ENCODE data around the gene FSTL1.
"Not testable (repeated sequence)": the region's sequence is repeated elsewhere in the genome, so short reads cannot be mapped to it uniquely, and the experiment has no call there.

Gene FSTL1

DNA sequence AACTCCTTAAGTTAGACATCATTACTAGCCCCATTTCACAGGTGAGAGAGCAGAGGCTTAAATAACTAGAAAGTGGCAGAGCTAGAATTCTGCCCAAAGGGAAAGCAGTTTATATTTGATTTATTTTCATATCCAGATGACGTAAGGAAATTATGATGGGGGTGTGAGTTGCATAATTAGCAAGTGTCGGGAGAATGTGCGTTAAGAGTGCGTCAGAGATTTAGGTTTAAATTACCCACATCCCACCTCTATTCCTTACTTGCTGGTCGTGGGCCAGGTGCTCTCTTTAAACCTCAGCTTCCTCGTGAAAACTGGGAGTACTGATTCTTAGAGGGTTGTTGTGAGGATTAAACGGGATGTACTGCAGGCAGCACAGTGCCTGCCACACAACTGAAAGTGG lies 32.3 kb downstream of the FSTL1 start:
- no peak for DNase-seq (ENCODE audit: low spot score)

GRCh38 chr3:120417272-120417911 lies 33.4 kb downstream of the FSTL1 start:
- peak; percentile 91 for DNase-seq (ENCODE audit: low spot score)

DNA sequence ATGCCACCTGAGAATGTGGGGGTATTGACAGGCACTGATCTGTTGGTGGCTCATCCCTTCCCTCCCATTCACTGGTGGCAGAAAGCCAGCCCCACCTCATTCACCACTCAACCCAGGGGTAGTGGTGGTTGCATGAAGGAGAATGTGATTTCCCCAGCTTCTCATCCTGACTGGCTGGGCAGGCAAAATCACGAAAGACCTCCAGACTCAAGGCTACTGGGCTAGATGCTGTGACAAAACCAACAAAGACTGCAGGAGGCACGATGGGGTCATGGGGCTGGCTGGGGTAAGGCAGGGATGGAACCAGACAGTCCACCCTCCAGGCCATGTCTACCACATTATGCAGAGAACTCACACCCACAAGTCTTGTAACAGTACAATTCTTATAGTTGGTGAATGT lies 33.9 kb downstream of the FSTL1 start:
- no peak for DNase-seq (ENCODE audit: low spot score)

DNA sequence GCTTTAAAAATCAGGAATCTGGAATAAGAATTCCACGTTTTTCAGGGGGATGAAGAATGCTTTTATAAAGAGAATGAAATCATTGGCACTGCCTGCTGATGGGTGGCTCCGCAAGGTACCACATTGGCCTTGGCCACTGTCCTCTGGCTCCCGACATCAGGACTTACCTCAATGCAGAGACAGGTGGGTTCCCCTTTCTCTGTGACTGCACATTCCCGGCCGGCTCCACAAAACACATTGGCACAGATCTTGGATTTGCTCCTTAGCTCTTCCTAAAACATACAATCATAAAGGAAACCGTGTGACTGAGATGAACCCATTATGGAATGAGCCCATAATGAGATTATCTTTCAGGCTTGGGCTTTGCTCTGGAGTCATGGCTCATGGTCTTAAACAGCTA lies 35.0 kb downstream of the FSTL1 start:
- DNase-seq (ENCODE audit: low spot score): no peak

- DNase-seq (ENCODE audit: low spot score): no peak
These were observed 40.3 kb downstream of the FSTL1 start for GRCh38 chr3:120410541-120410940.

- DNase-seq (ENCODE audit: low spot score): no peak
These were observed 40.7 kb downstream of the FSTL1 start for GRCh38 chr3:120410116-120410515.

GRCh38 chr3:120407508-120408287 lies 43.1 kb downstream of the FSTL1 start:
- no peak for DNase-seq (ENCODE audit: low spot score)

- DNase-seq (ENCODE audit: low spot score): no peak
These were observed 45.9 kb downstream of the FSTL1 start for GRCh38 chr3:120404876-120405275.

DNA sequence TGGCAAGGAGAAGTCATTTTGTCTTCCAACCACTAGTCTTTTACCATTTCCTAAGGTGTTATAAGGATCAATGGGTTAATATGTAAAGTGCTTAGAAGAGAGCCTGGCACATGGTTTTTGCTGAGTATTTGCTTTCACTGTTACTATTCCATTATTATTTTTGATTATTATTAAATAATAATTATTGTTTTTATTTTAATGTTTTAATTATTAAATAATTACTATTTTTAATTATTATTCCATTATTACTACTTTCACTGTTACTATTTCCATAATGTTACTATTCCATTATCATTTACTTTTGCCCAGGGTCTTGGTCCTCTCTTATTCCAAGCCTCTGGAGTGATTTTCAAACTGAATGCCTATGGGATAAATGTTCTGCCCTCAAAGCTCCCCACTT lies 48.5 kb downstream of the FSTL1 start:
- no peak for DNase-seq (ENCODE audit: low spot score)

DNA sequence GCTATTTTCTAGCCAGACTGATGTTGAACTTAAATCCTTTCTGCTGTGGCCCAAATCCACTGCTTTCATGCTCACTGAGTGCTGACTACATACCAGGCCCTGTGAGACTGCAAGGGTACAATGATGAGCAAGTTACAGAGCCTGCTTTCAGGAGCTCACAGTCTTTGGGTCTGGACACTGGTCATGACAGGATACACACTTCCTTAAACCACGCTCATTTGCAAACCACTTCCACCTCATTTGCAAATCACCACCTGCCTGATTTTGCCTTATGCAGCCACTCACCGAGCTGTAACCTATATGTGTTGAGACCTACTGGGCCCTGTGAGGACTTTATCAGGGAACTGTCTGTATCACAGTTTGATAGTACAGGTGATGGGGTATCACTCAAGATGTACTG lies 51.4 kb downstream of the FSTL1 start:
- DNase-seq (ENCODE audit: low spot score): no peak

GRCh38 chr3:120396469-120396868 lies 54.3 kb downstream of the FSTL1 start:
- no peak for DNase-seq (ENCODE audit: low spot score)

- DNase-seq (ENCODE audit: low spot score): no peak
These were observed 56.4 kb downstream of the FSTL1 start for GRCh38 chr3:120394347-120394746.

GRCh38 chr3:120393761-120394160 lies 57.0 kb downstream of the FSTL1 start:
- no peak for DNase-seq (ENCODE audit: low spot score)

GRCh38 chr3:120393243-120393642 lies 57.5 kb downstream of the FSTL1 start:
- no peak for DNase-seq (ENCODE audit: low spot score)

DNA sequence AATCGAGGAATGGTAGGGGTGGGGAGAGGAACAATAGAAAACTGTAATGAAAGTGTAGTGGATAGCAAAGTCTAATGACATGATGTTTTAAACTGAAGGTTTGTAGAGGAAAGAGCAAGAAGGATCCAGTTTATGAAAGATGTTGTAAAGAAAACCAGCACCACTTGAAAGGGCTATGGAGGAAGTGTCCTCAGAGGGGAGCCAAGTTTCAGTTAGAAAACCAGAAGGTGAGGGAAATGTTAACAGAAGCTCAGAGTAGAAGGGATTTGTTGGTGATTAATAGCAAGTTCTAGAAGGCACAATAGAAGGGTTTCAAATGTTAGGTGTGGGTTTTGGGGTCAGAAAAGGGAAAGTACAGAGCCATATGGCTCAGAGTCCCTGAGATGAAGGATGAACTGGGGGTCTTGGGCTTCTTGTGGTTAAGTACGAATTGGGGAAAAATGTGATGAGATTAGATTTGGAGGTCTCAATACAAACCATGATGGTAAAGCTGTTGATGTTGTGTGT lies 67.8 kb downstream of the FSTL1 start:
- no peak for DNase-seq (ENCODE audit: low spot score)

DNA sequence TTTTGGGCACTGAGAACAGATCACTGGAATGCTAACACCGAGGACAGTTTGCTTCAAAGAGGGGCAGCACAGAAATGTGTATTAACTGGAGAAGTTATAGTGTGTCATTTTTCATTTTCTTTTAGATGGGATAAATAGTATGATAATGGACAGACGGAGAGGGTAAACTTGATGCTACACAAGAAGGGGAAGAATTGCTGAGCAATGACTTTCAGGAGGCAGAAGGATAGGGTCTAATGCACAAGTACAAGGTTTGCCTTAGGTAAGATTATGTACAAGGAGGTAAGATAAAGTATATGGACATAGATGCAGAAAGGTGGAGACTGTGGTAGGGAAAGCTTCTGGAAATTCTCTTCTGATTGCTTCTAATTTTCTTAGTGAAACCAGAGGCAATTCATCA lies 69.3 kb downstream of the FSTL1 start:
- DNase-seq (ENCODE audit: low spot score): no peak

GRCh38 chr3:120377948-120378347 lies 72.8 kb downstream of the FSTL1 start:
- not testable (repeated sequence) for DNase-seq (ENCODE audit: low spot score)

DNA sequence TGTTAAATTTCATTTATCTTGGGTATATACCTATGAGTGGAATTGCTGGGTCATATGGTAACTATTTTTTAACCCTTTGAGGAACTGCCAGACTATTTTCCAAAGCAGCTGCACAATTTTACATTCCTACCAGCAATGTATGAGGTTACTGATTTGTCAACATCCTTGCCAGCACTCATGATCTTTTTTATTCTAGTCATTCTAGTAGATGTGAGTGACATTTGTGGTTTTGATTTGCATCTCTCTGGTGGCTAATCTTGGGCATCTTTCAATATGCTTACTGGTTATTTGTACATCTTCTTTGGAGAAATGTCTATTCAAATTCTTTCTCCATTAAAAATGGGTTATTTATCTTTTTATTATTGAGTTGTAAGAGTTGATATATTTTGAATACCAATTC lies 80.3 kb downstream of the FSTL1 start:
- no peak for DNase-seq (ENCODE audit: low spot score)

DNA sequence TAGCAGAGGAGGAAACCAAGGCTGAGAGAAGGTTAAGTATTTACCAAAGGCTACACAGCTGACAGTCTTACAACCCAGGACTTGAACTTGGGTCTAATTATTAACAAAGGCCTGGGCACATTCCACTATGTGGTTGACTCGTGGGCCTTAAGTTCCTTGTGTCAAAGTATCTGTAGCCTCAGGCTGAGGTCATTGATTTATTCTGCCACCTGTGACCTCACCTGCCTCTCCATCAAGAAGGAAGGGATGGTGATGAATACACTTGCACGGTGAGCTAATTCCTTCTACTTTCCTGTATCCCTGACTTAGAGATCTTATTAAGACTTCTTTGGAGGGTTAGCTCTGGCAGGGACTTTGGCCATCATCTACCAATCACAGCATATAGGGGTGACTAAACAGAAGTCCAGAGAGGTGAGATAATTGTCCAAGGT lies 81.7 kb downstream of the FSTL1 start:
- DNase-seq (ENCODE audit: low spot score): no peak

DNA sequence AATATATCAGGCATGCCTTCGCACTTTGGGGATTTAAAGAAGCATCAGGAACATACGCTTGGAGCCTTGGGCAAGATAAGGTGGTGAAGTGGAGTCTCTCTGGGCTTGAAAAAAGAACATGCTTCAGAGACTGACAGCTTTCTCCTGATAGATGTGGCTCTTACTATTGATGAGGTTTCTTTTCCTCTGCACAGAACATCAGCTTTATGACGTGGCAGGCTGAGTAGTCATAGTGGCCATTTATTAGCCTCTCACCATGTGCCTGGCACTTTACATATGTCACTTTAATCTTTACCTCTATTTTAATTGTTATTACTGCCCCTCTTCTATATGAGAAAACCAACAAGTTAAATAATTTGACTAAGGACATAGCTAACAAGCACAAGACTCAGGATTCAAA lies 82.6 kb downstream of the FSTL1 start:
- DNase-seq (ENCODE audit: low spot score): no peak

GRCh38 chr3:120364821-120365220 lies 86.0 kb downstream of the FSTL1 start:
- DNase-seq (ENCODE audit: low spot score): no peak

DNA sequence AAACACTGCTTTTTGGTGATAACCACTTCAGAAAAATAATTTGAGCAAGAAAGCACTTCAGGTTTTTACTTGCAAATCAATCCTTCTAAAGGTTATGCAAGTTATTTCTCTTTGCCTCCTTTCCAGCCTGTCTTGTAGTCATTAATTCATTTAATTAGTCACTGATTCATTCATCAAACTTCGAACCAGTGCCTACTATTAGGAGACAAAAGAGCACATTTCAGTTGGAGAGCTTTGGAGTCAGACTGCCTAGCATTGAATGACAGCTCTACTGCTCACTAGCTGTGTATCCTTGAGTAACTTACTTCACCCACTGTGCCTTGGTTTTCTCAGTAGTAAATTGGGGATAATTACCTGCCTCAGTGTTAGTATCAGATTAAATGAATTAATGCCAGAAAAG lies 86.7 kb downstream of the FSTL1 start:
- DNase-seq (ENCODE audit: low spot score): no peak

DNA sequence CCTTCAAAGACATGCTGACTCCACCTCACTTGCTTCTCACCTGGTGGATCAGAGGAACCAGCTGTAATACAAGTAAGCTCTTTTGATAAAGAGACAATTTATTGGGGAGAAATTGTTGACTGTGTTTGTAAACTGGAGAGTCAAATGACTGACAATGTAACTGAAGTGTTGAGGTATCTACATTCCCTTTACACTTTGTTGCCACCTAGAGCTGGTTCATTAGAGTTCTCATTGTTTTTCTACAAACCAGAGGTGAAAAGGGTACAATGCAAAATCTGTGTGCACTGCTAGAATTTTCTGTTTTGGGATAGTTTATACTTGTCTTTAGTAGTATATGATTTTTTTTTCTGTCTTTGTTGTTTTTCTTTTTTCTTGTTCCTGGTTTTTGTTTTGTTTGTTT lies 93.0 kb downstream of the FSTL1 start:
- DNase-seq (ENCODE audit: low spot score): no peak

- DNase-seq (ENCODE audit: low spot score): no peak
These were observed 95.3 kb downstream of the FSTL1 start for GRCh38 chr3:120355486-120355885.
